Liver (tissue), 9 donors: ENCODE results near the gene CLGN. TPM values are rescaled to one million over a fixed set of nuclear protein-coding genes. Genes with fewer than 3 reads are reported as not detected.

ENCODE experiments used
- DNase-seq: peaks from one replicate; pipeline ENCODE4 v3.0.0-alpha.2; 2017; ENCODE audit warnings: low spot score
- H3K27ac ChIP-seq, 2 donors: one replicate each; pipeline ENCODE4 v1.7.0; 2013; ENCODE audit warnings: inconsistent platforms in 2 of 2, low read length in 2 of 2, control low read depth in 1 of 2, low read depth in 1 of 2, mild to moderate bottlenecking in 1 of 2
- H3K27me3 ChIP-seq, 4 donors: one replicate each; pipeline versions ENCODE4 v1.6.1 to v1.7.0; 2013; ENCODE audit warnings: low read length in 3 of 4, inconsistent platforms in 1 of 4, mild to moderate bottlenecking in 1 of 4, moderate library complexity in 1 of 4; ENCODE audit not compliant: control insufficient read depth in 4 of 4, insufficient read depth in 4 of 4
- H3K36me3 ChIP-seq, 4 donors: one replicate each; pipeline versions ENCODE4 v1.6.1 to v1.7.0; 2013; ENCODE audit warnings: low read length in 3 of 4, mild to moderate bottlenecking in 3 of 4, low read depth in 1 of 4, moderate library complexity in 1 of 4; ENCODE audit not compliant: control insufficient read depth in 4 of 4, insufficient read depth in 3 of 4
- H3K4me1 ChIP-seq, 4 donors: one replicate each; pipeline versions ENCODE4 v1.6.1 to v1.7.0; 2013; ENCODE audit warnings: low read length in 3 of 4, mild to moderate bottlenecking in 3 of 4, moderate library complexity in 1 of 4; ENCODE audit not compliant: control insufficient read depth in 4 of 4, insufficient read depth in 4 of 4
- H3K4me3 ChIP-seq, 3 donors: one replicate each; pipeline versions ENCODE4 v1.6.1 to v1.7.0; 2013; ENCODE audit warnings: low read length in 3 of 3, control low read depth in 1 of 3, low read depth in 1 of 3, mild to moderate bottlenecking in 1 of 3
- H3K9ac ChIP-seq, 2 donors: one replicate each; pipeline ENCODE4 v1.7.0; 2013; ENCODE audit warnings: low read length in 2 of 2, mild to moderate bottlenecking in 2 of 2, moderate library complexity in 2 of 2, control low read depth in 1 of 2, low read depth in 1 of 2
- H3K9me3 ChIP-seq, 4 donors: one replicate each; pipeline versions ENCODE4 v1.6.1 to v1.7.0; 2013; ENCODE audit warnings: low read length in 3 of 4; ENCODE audit not compliant: control insufficient read depth in 4 of 4
- EGR1 ChIP-seq, 2 donors: IDR thresholded peaks; 2 replicates each; pipeline ENCODE4 v1.6.1; 2016 to 2018; ENCODE audit warnings: antibody characterized with exemption in 2 of 2, low read depth in 2 of 2
- GABPA ChIP-seq, 2 donors: IDR thresholded peaks in 1 of 2; conservative IDR thresholded peaks in 1 of 2; 2 replicates each; pipeline ENCODE4 v1.6.1; 2016; ENCODE audit warnings: antibody characterized with exemption in 2 of 2, mild to moderate bottlenecking in 1 of 2, moderate library complexity in 1 of 2
- HNF4A ChIP-seq, 2 donors: conservative IDR thresholded peaks; 2 replicates each; pipeline ENCODE4 v1.6.1; 2016; ENCODE audit warnings: antibody characterized with exemption in 2 of 2, mild to moderate bottlenecking in 2 of 2
- JUND ChIP-seq, 2 donors: IDR thresholded peaks; 2 replicates each; pipeline ENCODE4 v1.6.1; 2016; ENCODE audit warnings: antibody characterized with exemption in 2 of 2
- NR2F2 ChIP-seq: IDR thresholded peaks from 2 replicates; pipeline ENCODE4 v1.6.1; 2016; ENCODE audit warnings: antibody characterized with exemption
- RAD21 ChIP-seq, 2 donors: IDR thresholded peaks; 2 replicates each; pipeline ENCODE4 v1.6.1; 2016; ENCODE audit warnings: antibody characterized with exemption in 2 of 2, mild to moderate bottlenecking in 2 of 2
- RXRA ChIP-seq, 2 donors: IDR thresholded peaks; 2 replicates each; pipeline ENCODE4 v1.6.1; 2017 to 2018; ENCODE audit warnings: antibody characterized with exemption in 2 of 2, mild to moderate bottlenecking in 1 of 2
- SP1 ChIP-seq: IDR thresholded peaks from 2 replicates; pipeline ENCODE4 v1.6.1; 2018; ENCODE audit warnings: antibody characterized with exemption, mild to moderate bottlenecking
- YY1 ChIP-seq: IDR thresholded peaks from 2 replicates; pipeline ENCODE4 v1.6.1; 2016; ENCODE audit warnings: antibody characterized with exemption, mild to moderate bottlenecking
- ZBTB33 ChIP-seq: IDR thresholded peaks from 2 replicates; pipeline ENCODE4 v1.6.1; 2016; ENCODE audit warnings: antibody characterized with exemption
- WGBS: extraction: QIAGEN DNeasy Blood & Tissue Kit; methylation state at CpG from one replicate; pipeline ENCODE4 v1.1.7; 2013; 5-methylcytosine and 5-hydroxymethylcytosine counted together
- polyA plus RNA-seq, 2 donors: library from polyadenylated mRNA; stranded (reverse) in 1 of 2; unstranded in 1 of 2; fragments of 200-250 nt in 1 of 2; fragments of >200 nt in 1 of 2; fragmentation: Nextera tagmentation in 1 of 2; extraction: Ambion mirVana in 1 of 2; gene quantifications; one replicate each; pipeline versions ENCODE4 v1.2.1 to v1.2.3, GENCODE V29; 2013 to 2015
- total RNA-seq, 2 donors: library from RNA; depleted of rRNA; stranded (reverse); fragments of >200 nt; gene quantifications; one replicate each; pipeline ENCODE4 v1.2.3, GENCODE V29; 2014
- TF ChIP-seq, protein P1 (sequence below): fragments of 150-350 bp; IDR thresholded peaks from 2 replicates; pipeline ENCODE4 v1.5.1; 2017; ENCODE audit warnings: improper control_type of control experiment, low read depth, low read length; ENCODE audit not compliant: missing input control
- TF ChIP-seq, protein P2 (sequence below): IDR thresholded peaks from 2 replicates; pipeline ENCODE4 v1.6.1; 2016; ENCODE audit warnings: antibody characterized with exemption
- TF ChIP-seq, protein P3 (sequence below): IDR thresholded peaks from 2 replicates; pipeline ENCODE4 v1.6.1; 2016; ENCODE audit warnings: antibody characterized with exemption, mild to moderate bottlenecking
- donor health status: healthy.
- donor health status: healthy.
- donor health status: healthy.
- donor health status: healthy.
- donor health status: healthy.

The CLGN gene
- total and polyA plus RNA-seq, 4 donors, result 1.0 to 8.2 (median 5.0) TPM

- H3K27me3 ChIP-seq, result no peaks in the 10 kb centered on the region
- peak overlapping the region; percentile 75 to 89 for H3K27ac ChIP-seq
- 6% methylated on average over 8 of the region's 8 CpGs for WGBS
- H3K36me3 ChIP-seq, result no peaks in the 10 kb centered on the region
- TF ChIP-seq, protein P1, sequence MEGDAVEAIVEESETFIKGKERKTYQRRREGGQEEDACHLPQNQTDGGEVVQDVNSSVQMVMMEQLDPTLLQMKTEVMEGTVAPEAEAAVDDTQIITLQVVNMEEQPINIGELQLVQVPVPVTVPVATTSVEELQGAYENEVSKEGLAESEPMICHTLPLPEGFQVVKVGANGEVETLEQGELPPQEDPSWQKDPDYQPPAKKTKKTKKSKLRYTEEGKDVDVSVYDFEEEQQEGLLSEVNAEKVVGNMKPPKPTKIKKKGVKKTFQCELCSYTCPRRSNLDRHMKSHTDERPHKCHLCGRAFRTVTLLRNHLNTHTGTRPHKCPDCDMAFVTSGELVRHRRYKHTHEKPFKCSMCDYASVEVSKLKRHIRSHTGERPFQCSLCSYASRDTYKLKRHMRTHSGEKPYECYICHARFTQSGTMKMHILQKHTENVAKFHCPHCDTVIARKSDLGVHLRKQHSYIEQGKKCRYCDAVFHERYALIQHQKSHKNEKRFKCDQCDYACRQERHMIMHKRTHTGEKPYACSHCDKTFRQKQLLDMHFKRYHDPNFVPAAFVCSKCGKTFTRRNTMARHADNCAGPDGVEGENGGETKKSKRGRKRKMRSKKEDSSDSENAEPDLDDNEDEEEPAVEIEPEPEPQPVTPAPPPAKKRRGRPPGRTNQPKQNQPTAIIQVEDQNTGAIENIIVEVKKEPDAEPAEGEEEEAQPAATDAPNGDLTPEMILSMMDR, result no peak
- TF ChIP-seq SP1 (peak; percentile 14), RXRA (IDR thresholded peaks at IDR 0.05) (peak in 1 of 2 donors; percentile 13)
- H3K9ac ChIP-seq, result peak overlapping the region; percentile 21 to 45
- H3K9me3 ChIP-seq, result no peaks in the 10 kb centered on the region
- peak overlapping the region; percentile 74 to 87 (median 75) for H3K4me3 ChIP-seq
- peaks cover 1 to 25% (median 12%) of the 10 kb centered on the region in 4 donors for H3K4me1 ChIP-seq
- DNase-seq, result no peak
Observed at GRCh38 chr4:140374130-140374477, 53.3 kb downstream of the CLGN start.

- under 1% methylated on average over 63 of the region's 63 CpGs for whole genome bisulfite sequencing
- Histone ChIP-seq H3K9me3 (no peaks in the 10 kb centered on the region), H3K9ac (peak within 1 kb of the TSS; percentile 51 to 91), H3K4me1 (peaks cover 1 to 25% (median 12%) of the 10 kb centered on the region in 4 donors), H3K36me3 (no peaks in the 10 kb centered on the region), H3K27ac (peak within 1 kb of the TSS; percentile 75 to 89), H3K4me3 (peak within 1 kb of the TSS; percentile 87 to 97 (median 89)), H3K27me3 (no peaks in the 10 kb centered on the region)
- TF ChIP-seq SP1, result peak; percentile 92
- peak; percentile 48 to 59 for TF ChIP-seq RXRA (IDR thresholded peaks at IDR 0.05)
- TF ChIP-seq JUND (IDR thresholded peaks at IDR 0.05), result no peak
- peak in 1 of 2 donors; percentile 66 for TF ChIP-seq GABPA (IDR thresholded peaks at IDR 0.05 in 1 of 2, conservative IDR thresholded peaks at IDR 0.05 in 1 of 2)
- peak; percentile 14 for TF ChIP-seq ZBTB33
- TF ChIP-seq, protein P2, sequence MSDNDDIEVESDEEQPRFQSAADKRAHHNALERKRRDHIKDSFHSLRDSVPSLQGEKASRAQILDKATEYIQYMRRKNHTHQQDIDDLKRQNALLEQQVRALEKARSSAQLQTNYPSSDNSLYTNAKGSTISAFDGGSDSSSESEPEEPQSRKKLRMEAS, result peak; percentile 53
- TF ChIP-seq NR2F2, result peak; percentile 73
- TF ChIP-seq, protein P3, sequence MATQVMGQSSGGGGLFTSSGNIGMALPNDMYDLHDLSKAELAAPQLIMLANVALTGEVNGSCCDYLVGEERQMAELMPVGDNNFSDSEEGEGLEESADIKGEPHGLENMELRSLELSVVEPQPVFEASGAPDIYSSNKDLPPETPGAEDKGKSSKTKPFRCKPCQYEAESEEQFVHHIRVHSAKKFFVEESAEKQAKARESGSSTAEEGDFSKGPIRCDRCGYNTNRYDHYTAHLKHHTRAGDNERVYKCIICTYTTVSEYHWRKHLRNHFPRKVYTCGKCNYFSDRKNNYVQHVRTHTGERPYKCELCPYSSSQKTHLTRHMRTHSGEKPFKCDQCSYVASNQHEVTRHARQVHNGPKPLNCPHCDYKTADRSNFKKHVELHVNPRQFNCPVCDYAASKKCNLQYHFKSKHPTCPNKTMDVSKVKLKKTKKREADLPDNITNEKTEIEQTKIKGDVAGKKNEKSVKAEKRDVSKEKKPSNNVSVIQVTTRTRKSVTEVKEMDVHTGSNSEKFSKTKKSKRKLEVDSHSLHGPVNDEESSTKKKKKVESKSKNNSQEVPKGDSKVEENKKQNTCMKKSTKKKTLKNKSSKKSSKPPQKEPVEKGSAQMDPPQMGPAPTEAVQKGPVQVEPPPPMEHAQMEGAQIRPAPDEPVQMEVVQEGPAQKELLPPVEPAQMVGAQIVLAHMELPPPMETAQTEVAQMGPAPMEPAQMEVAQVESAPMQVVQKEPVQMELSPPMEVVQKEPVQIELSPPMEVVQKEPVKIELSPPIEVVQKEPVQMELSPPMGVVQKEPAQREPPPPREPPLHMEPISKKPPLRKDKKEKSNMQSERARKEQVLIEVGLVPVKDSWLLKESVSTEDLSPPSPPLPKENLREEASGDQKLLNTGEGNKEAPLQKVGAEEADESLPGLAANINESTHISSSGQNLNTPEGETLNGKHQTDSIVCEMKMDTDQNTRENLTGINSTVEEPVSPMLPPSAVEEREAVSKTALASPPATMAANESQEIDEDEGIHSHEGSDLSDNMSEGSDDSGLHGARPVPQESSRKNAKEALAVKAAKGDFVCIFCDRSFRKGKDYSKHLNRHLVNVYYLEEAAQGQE, result peak; percentile 50
- no peak for TF ChIP-seq RAD21 (IDR thresholded peaks at IDR 0.05)
- TF ChIP-seq EGR1 (IDR thresholded peaks at IDR 0.05; ENCODE audit: low read depth in 2 of 2), result peak; percentile 49 to 57
- TF ChIP-seq YY1, result peak; percentile 76
- TF ChIP-seq, protein P1, result no peak
- TF ChIP-seq HNF4A (conservative IDR thresholded peaks at IDR 0.05), result peak; percentile 47 to 72
- peak; percentile 97 for DNase-seq
Observed at GRCh38 chr4:140373328-140374129, 53.9 kb downstream of the CLGN start, which contains the start of gene SCOC. Gene SCOC, plus strand, starts transcription at chr4:140373646. Its CDS starts 5,525 bp downstream, at chr4:140379171.
